SK-N-MC (cell line): ENCODE results near the gene TPSG1.

Experiments
- EZH2 ChIP-seq: fragments of 200-600 bp; sonication (generic); IDR thresholded peaks from one replicate; pipeline ENCODE4 v1.6.1; 2017; ENCODE audit warnings: antibody characterized with exemption
- FOXP2 ChIP-seq: optimal IDR thresholded peaks from 2 replicates; pipeline ENCODE3; 2011; ENCODE audit warnings: mild to moderate bottlenecking, moderate library complexity; ENCODE audit not compliant: insufficient read depth; ENCODE audit errors: extremely low read length, control extremely low read depth
- POLR2AphosphoS5 ChIP-seq: IDR thresholded peaks from 2 replicates; pipeline ENCODE4 v1.6.1; 2012; ENCODE audit warnings: mild to moderate bottlenecking, low read depth, low read length, borderline replicate concordance

DNA sequence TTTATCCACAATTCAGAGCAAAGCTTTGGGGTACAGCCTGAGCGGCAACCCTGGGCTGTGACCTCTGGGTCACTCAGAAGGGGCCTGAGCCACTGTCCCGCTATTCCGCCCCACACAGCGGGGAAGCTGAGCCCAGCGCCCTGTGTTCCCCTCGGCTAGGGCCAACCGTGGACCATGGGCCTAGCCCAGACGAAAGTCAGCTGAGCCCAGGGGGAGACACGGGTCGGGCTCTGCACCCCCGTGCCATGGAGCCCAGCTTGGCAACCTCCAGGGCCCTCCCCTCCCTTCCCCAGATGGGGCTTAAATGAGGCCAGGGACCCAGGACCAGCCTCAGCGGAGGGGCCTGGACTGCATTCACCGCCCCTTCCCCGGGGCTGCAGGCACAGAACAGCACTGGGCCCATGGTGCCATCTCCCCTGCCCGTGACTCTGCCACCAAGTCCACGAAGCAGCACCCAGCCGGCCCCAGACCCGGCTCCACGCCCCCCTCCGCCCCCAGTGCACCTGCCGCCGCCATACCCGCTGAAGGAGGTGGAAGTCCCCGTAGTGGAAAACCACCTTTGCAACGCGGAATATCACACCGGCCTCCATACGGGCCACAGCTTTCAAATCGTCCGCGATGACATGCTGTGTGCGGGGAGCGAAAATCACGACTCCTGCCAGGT lies 32.6 kb upstream of the TPSG1 start:
- no peak for TF ChIP-seq EZH2
- TF ChIP-seq POLR2AphosphoS5: no peak
- no peak for TF ChIP-seq FOXP2
